CD8-positive, alpha-beta memory T cell (primary cell): Measurements from ENCODE around the gene BSG. TPM values are rescaled to one million over a fixed set of nuclear protein-coding genes. Genes with fewer than 3 reads are reported as not detected.

ENCODE experiments used
- CTCF ChIA-PET: fragments of 350-600 bp; sonication (Branson Sonifier 250); formaldehyde crosslinking; loops from one replicate; lab custom pipeline; 2021; ENCODE audit warnings: antibody characterized with exemption; lab: Charles Lee
- POLR2A ChIA-PET: fragments of 350-600 bp; sonication (Branson Sonifier 250); formaldehyde crosslinking; loops from one replicate; lab custom pipeline; 2021; ENCODE audit warnings: antibody characterized with exemption; lab: Charles Lee
- DNase-seq, 5 donors: peaks; one replicate each; pipeline versions ENCODE4 v3.0.0 to v3.0.0-alpha.2; 2020 to 2022; ENCODE audit warnings: mixed read lengths in 1 of 5
- H3K27ac ChIP-seq: one replicate; pipeline ENCODE4 v1.7.0; 2013; ENCODE audit warnings: low read depth, mild to moderate bottlenecking, low read length, moderate library complexity
- H3K27me3 ChIP-seq: 2 replicates; pipeline ENCODE4 v1.7.0; 2013; ENCODE audit warnings: low read length, mild to moderate bottlenecking; ENCODE audit not compliant: insufficient read depth, poor library complexity, severe bottlenecking
- H3K36me3 ChIP-seq: 2 replicates; pipeline ENCODE4 v1.7.0; 2013; ENCODE audit warnings: mild to moderate bottlenecking, low read length, moderate library complexity; ENCODE audit not compliant: insufficient read depth
- H3K4me1 ChIP-seq: 2 replicates; pipeline ENCODE4 v1.7.0; 2013; ENCODE audit warnings: mild to moderate bottlenecking, low read length, moderate library complexity; ENCODE audit not compliant: insufficient read depth
- H3K4me3 ChIP-seq: 2 replicates; pipeline ENCODE4 v1.7.0; 2013; ENCODE audit warnings: mild to moderate bottlenecking, low read length
- H3K9me3 ChIP-seq: 2 replicates; pipeline ENCODE4 v1.7.0; 2013; ENCODE audit warnings: mild to moderate bottlenecking, low read length
- H3K27ac Mint-ChIP-seq, 8 donors: one replicate each; pipeline ENCODE4 v1.8.0; 2020 to 2021; ENCODE audit warnings: mixed read lengths in 8 of 8, mild to moderate bottlenecking in 6 of 8, inconsistent platforms in 3 of 8, moderate library complexity in 3 of 8
- H3K27me3 Mint-ChIP-seq, 2 donors: one replicate each; pipeline ENCODE4 v1.8.0; 2020 to 2021; ENCODE audit warnings: mixed read lengths in 2 of 2, mild to moderate bottlenecking in 1 of 2, moderate library complexity in 1 of 2
- H3K36me3 Mint-ChIP-seq, 3 donors: one replicate each; pipeline ENCODE4 v1.8.0; 2020 to 2021; ENCODE audit warnings: mixed read lengths in 3 of 3, inconsistent platforms in 1 of 3, mild to moderate bottlenecking in 1 of 3
- H3K4me1 Mint-ChIP-seq, 3 donors: one replicate each; pipeline ENCODE4 v1.8.0; 2020 to 2021; ENCODE audit warnings: mixed read lengths in 3 of 3, inconsistent platforms in 1 of 3, mild to moderate bottlenecking in 1 of 3
- H3K4me3 Mint-ChIP-seq, 7 donors: one replicate each; pipeline ENCODE4 v1.8.0; 2020 to 2021; ENCODE audit warnings: mixed read lengths in 7 of 7, mild to moderate bottlenecking in 6 of 7, moderate library complexity in 4 of 7, inconsistent platforms in 2 of 7
- H3K9me3 Mint-ChIP-seq, 5 donors: one replicate each; pipeline ENCODE4 v1.8.0; 2020 to 2022; ENCODE audit warnings: mixed read lengths in 5 of 5, mild to moderate bottlenecking in 3 of 5, moderate library complexity in 2 of 5, inconsistent platforms in 1 of 5
- polyA plus RNA-seq: library from polyadenylated mRNA; unstranded; fragments of 300-500 nt; fragmentation: Illumina TruSeq; gene quantifications from one replicate; pipeline ENCODE4 v1.2.3, GENCODE V29; 2021
- total RNA-seq, 2 experiments: library from RNA; stranded (reverse); gene quantifications; one replicate each; pipeline ENCODE4 v1.2.3, GENCODE V29; 2021

Gene BSG
- total and polyA plus RNA-seq, 3 experiments from 2014 or later: 250 to 436 (median 262) TPM

- no peak overlapping the region for H3K27ac Mint-ChIP-seq
- POLR2A ChIA-PET: no interaction called here
- Histone ChIP-seq H3K4me1 (no peaks in the 10 kb centered on the region), H3K9me3 (no peaks in the 10 kb centered on the region), H3K27ac (no peak overlapping the region), H3K36me3 (no peaks in the 10 kb centered on the region), H3K27me3 (no peaks in the 10 kb centered on the region), H3K4me3 (no peak overlapping the region)
- H3K27me3 Mint-ChIP-seq: no peaks in the 10 kb centered on the region
- CTCF ChIA-PET: no interaction called here
- H3K36me3 Mint-ChIP-seq: no peaks in the 10 kb centered on the region
- H3K4me1 Mint-ChIP-seq: peaks cover 0 to 4% (median 3%) of the 10 kb centered on the region in 3 donors
- no peak overlapping the region for H3K4me3 Mint-ChIP-seq
- peak in 1 of 5 donors; percentile 37 for DNase-seq
- no peaks in the 10 kb centered on the region for H3K9me3 Mint-ChIP-seq
These were observed 17.0 kb upstream of the BSG start for GRCh38 chr19:555474-555808.

GRCh38 chr19:556611-557382, 15.6 kb upstream of the BSG start:
- H3K36me3 ChIP-seq: no peaks in the 10 kb centered on the region

GRCh38 chr19:558770-559439, 13.5 kb upstream of the BSG start:
- no peaks in the 10 kb centered on the region for H3K4me1 ChIP-seq
- no peaks in the 10 kb centered on the region for H3K36me3 ChIP-seq
- no peak overlapping the region for H3K4me3 ChIP-seq
- H3K9me3 Mint-ChIP-seq: no peaks in the 10 kb centered on the region
- ChIA-PET CTCF (no interaction called here), POLR2A (no interaction called here)
- H3K27me3 ChIP-seq: no peaks in the 10 kb centered on the region
- peak overlapping the region in 1 of 8 donors; percentile 84 for H3K27ac Mint-ChIP-seq
- H3K36me3 Mint-ChIP-seq: no peaks in the 10 kb centered on the region
- H3K4me1 Mint-ChIP-seq: no peaks in the 10 kb centered on the region
- H3K27ac ChIP-seq: no peak overlapping the region
- no peaks in the 10 kb centered on the region for H3K9me3 ChIP-seq
- H3K4me3 Mint-ChIP-seq: peak overlapping the region in 1 of 7 donors; percentile 63
- DNase-seq: no peak
- no peaks in the 10 kb centered on the region for H3K27me3 Mint-ChIP-seq

More at GRCh38 chr19:556611-557382, 15.6 kb upstream of the BSG start:
- peak overlapping the region; percentile 54 for H3K27ac ChIP-seq
- ChIA-PET POLR2A (no interaction called here), CTCF (no interaction called here)
- Mint-ChIP-seq H3K4me3 (no peak overlapping the region), H3K36me3 (no peaks in the 10 kb centered on the region), H3K4me1 (no peaks in the 10 kb centered on the region), H3K9me3 (no peaks in the 10 kb centered on the region), H3K27me3 (no peaks in the 10 kb centered on the region), H3K27ac (no peak overlapping the region)
- H3K4me3 ChIP-seq: no peak overlapping the region
- peak in 1 of 5 donors; percentile 43 for DNase-seq
- no peaks in the 10 kb centered on the region for H3K9me3 ChIP-seq
- no peaks in the 10 kb centered on the region for H3K27me3 ChIP-seq
- no peaks in the 10 kb centered on the region for H3K4me1 ChIP-seq

GRCh38 chr19:560121-560520, 12.3 kb upstream of the BSG start:
- Mint-ChIP-seq H3K4me3 (no peak overlapping the region), H3K9me3 (no peaks in the 10 kb centered on the region), H3K36me3 (no peaks in the 10 kb centered on the region), H3K27ac (no peak overlapping the region), H3K27me3 (no peaks in the 10 kb centered on the region), H3K4me1 (no peaks in the 10 kb centered on the region)
- POLR2A ChIA-PET: interaction anchor here (0.6 to 0.7 kb wide), 2 partner anchors 63 to 72 kb away, joined by 3 to 5 read pairs; no protein-coding TSS in a partner anchor
- Histone ChIP-seq H3K9me3 (no peaks in the 10 kb centered on the region), H3K27me3 (no peaks in the 10 kb centered on the region), H3K36me3 (no peaks in the 10 kb centered on the region), H3K4me3 (no peak overlapping the region), H3K4me1 (no peaks in the 10 kb centered on the region), H3K27ac (no peak overlapping the region)
- CTCF ChIA-PET: no interaction called here
- DNase-seq: no peak

- Histone ChIP-seq H3K36me3 (no peaks in the 10 kb centered on the region), H3K27me3 (no peaks in the 10 kb centered on the region), H3K9me3 (no peaks in the 10 kb centered on the region), H3K4me1 (no peaks in the 10 kb centered on the region), H3K27ac (peak overlapping the region; percentile 31), H3K4me3 (no peak overlapping the region)
- Mint-ChIP-seq H3K9me3 (peaks cover 0 to 2% (median 0%) of the 10 kb centered on the region in 5 donors), H3K27me3 (peaks cover 0 to 11% of the 10 kb centered on the region in 2 donors), H3K27ac (peak overlapping the region in 1 of 8 donors; percentile 56), H3K4me1 (peaks cover 10 to 15% (median 12%) of the 10 kb centered on the region in 3 donors), H3K4me3 (peak overlapping the region in 1 of 7 donors; percentile 4), H3K36me3 (peaks cover 0 to 5% (median 0%) of the 10 kb centered on the region in 3 donors)
- peak in 1 of 5 donors; percentile 42 for DNase-seq
- CTCF ChIA-PET: interaction anchor here (0.8 kb wide), 1 partner anchor 60 kb away, joined by 4 read pairs; no protein-coding TSS in a partner anchor
- POLR2A ChIA-PET: no interaction called here
These were observed 6.0 kb upstream of the BSG start for GRCh38 chr19:566403-566802.

- POLR2A ChIA-PET: no interaction called here
- Mint-ChIP-seq H3K27ac (peak overlapping the region in 2 of 8 donors; percentile 47 to 56), H3K36me3 (peaks cover 0 to 5% (median 0%) of the 10 kb centered on the region in 3 donors), H3K27me3 (peaks cover 0 to 12% of the 10 kb centered on the region in 2 donors), H3K4me3 (no peak overlapping the region), H3K9me3 (peaks cover 0 to 2% (median 0%) of the 10 kb centered on the region in 5 donors), H3K4me1 (peaks cover 12 to 19% (median 13%) of the 10 kb centered on the region in 3 donors)
- Histone ChIP-seq H3K4me3 (no peak overlapping the region), H3K27me3 (no peaks in the 10 kb centered on the region), H3K9me3 (no peaks in the 10 kb centered on the region), H3K27ac (peak overlapping the region; percentile 31), H3K4me1 (no peaks in the 10 kb centered on the region), H3K36me3 (no peaks in the 10 kb centered on the region)
- CTCF ChIA-PET: interaction anchor here (0.8 kb wide), 2 partner anchors 21 to 61 kb away, joined by 4 read pairs; no protein-coding TSS in a partner anchor
- no peak for DNase-seq
These were observed 5.6 kb upstream of the BSG start for GRCh38 chr19:566844-567243.

GRCh38 chr19:567296-567900, 5.0 kb upstream of the BSG start:
- Histone ChIP-seq H3K27ac (no peak overlapping the region), H3K4me3 (no peak overlapping the region), H3K9me3 (no peaks in the 10 kb centered on the region), H3K36me3 (no peaks in the 10 kb centered on the region), H3K27me3 (no peaks in the 10 kb centered on the region), H3K4me1 (no peaks in the 10 kb centered on the region)
- peaks cover 0 to 7% (median 0%) of the 10 kb centered on the region in 3 donors for H3K36me3 Mint-ChIP-seq
- H3K4me3 Mint-ChIP-seq: no peak overlapping the region
- H3K9me3 Mint-ChIP-seq: peaks cover 0 to 2% (median 0%) of the 10 kb centered on the region in 5 donors
- H3K27me3 Mint-ChIP-seq: peaks cover 0 to 15% of the 10 kb centered on the region in 2 donors
- ChIA-PET CTCF (interaction anchor here (0.8 kb wide), 1 partner anchor 22 kb away, joined by 4 read pairs; no protein-coding TSS in a partner anchor), POLR2A (no interaction called here)
- peaks cover 12 to 19% (median 14%) of the 10 kb centered on the region in 3 donors for H3K4me1 Mint-ChIP-seq
- peak in 1 of 5 donors; percentile 43 for DNase-seq
- H3K27ac Mint-ChIP-seq: peak overlapping the region in 1 of 8 donors; percentile 56
